OCI-M2 (cell line): ENCODE measurements around the gene MACROD2.

Source experiments
- DNase-seq: peaks from one replicate; lab custom pipeline; 2025; ENCODE audit not compliant: unreplicated experiment; lab: John Stamatoyannopoulos, UW

MACROD2 gene

DNA sequence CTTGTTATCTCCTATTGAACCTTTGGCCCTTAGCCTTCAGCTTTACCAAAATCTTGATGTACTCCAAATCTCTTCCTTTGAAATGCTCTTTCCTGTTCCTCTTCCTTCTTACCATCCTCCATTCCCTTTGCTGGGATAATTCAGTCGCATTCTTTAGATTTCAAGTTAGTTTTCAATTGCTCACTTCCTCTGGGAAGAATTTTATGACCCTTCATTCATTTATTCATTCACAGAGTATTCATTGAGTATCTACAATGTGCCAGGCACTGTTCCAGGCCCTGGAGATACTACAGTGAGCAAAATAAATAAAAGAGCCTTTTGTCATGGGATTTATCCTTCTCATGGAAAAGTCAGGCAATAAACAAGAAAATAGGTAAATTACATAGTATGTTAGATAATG is 890.3 kb downstream of the MACROD2 start:
- no peak for DNase-seq

DNA sequence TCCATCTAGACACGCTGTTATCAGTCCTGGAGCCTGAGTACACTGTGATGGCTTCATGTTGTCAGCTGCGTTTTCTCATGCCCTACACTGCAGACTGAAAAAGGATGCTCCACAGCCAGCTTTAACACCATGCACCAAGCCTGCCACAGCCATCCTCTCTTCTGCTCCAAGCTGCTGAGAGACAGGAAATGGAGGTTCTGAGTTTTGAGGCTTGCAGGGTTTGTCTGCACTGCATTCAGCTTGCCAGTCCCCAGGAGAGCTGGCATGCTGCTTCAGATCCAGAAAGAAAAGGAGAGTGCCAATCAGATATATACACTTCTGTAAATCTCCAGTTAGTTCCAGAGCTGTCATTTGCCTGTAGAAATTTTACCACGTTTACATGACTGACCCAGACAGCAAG is 892.8 kb downstream of the MACROD2 start:
- no peak for DNase-seq

DNA sequence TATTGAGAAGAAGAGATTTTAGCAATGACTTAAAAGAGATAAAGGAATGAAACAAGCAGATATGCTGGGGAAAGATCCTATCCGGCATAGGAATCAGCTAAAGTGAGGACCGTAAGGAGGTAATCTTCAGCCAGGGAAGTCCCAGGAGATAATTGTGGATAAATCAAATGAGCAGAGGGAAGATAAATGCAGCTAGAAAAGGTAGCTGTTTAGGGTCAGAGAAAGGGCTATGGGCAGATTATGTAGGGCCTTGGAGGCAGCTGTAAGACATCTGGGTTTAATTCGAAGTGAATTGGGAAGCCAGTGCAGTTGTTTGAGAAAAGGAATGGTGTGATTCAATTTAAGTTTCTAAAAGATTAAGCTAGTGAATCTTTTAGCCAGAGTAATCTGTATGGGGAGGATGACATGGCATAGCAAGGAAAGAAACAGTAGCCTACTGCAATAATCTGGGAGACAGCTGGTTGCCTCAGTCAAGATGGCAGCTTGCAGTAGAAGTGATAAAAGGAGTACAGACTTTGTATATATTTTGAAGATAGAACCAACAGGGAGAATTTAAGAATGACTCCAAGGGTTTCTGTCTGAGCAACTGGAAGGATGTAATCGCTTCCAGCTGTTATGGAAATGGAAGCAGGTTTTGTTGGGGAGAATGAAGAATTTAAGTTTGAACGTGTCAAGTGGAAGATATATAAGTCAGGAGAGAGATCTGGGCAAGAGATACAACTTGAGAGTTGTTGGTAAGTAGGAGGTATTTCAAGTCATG is 894.4 kb downstream of the MACROD2 start:
- no peak for DNase-seq

DNA sequence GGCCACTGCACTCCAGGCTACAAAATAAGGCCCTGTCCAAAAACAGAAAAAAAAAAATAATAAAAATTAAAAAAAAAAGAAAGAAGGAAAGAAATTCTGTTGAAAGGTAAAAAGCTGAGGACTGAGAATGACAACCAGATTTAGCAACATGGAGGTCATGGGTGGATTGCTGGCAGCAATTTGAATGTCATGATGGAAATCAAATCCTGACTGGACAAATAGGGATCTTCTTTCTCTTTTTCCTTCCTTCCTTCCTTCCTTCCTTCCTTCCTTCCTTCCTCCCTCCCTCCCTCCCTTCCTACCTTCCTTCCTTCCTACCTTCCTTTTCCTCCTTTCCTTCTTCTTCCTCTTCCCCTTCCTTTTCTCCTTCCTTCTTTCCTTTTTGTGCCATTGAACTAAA is 895.4 kb downstream of the MACROD2 start:
- DNase-seq, result no peak

- DNase-seq, result no peak
Observed at GRCh38 chr20:14892782-14893181, 897.5 kb downstream of the MACROD2 start.

DNA sequence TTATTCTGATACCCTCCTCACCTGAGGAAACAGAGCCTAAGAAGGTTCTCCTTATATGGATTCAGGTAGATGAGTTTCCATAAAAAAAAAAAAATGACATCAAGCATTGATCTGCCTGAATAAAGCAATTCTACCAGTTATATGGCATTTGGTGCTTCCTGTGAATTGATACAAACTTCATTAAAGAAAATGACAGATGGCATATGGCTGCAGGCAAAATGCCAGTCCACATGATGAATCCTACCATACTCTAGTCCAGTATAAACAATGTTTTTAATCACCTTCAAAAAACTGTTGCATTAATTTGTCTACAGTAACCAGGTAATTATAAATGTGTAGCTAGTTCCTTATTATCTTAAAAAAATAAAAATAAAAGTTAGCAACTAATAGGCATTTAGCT is 901.3 kb downstream of the MACROD2 start:
- no peak for DNase-seq

DNA sequence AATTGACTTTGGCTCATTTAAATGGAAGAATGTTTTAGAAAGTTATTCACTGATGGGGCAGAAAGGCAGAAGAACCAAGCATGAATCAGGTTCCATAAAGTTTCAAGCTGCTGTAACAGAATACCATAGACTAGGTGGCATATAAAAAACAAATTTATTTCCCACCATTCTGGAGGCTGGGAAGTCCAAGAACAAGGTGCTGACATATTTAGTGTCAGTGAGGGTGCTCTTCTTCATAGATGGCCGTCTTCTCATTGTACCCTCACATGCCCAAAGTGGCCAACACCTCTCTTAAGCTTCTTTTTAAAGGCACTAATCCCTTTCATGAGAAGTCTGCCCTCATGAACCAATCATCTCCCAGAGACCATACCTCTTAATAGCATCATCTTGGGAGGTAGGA is 902.3 kb downstream of the MACROD2 start:
- DNase-seq, result no peak

GRCh38 chr20:14902432-14903089 is 907.2 kb downstream of the MACROD2 start:
- DNase-seq, result no peak

DNA sequence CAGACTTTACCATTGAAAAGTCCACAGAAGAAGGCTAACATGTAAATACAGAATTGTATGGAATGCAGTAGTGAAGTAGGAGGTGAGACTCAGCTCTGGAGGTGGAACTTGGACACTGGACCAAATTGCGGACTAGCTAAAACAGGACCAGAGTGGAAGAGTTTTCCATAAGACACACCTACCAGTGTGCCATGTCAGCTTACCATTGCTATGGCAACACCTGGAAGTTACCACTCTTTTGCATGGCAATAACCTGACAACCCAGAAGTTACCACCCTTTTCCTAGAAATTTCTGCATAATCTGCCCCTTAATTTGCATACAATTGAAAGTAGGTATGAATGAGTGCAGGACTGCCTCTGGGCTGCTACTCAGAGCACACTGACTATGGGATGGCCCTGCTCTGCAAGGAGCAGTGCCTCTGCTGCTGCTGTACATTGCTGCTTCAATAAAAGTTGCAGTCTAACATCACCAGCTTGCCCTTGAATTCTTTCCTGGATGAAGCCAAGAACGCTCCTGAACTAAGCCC is 911.7 kb downstream of the MACROD2 start:
- DNase-seq, result no peak

GRCh38 chr20:14910126-14910525 is 914.8 kb downstream of the MACROD2 start:
- no peak for DNase-seq

- DNase-seq, result no peak
Observed at GRCh38 chr20:14913896-14914620, 918.7 kb downstream of the MACROD2 start.

- DNase-seq, result no peak
Observed at GRCh38 chr20:14914633-14915032, 919.3 kb downstream of the MACROD2 start.

- no peak for DNase-seq
Observed at GRCh38 chr20:14915356-14915755, 920.0 kb downstream of the MACROD2 start.

DNA sequence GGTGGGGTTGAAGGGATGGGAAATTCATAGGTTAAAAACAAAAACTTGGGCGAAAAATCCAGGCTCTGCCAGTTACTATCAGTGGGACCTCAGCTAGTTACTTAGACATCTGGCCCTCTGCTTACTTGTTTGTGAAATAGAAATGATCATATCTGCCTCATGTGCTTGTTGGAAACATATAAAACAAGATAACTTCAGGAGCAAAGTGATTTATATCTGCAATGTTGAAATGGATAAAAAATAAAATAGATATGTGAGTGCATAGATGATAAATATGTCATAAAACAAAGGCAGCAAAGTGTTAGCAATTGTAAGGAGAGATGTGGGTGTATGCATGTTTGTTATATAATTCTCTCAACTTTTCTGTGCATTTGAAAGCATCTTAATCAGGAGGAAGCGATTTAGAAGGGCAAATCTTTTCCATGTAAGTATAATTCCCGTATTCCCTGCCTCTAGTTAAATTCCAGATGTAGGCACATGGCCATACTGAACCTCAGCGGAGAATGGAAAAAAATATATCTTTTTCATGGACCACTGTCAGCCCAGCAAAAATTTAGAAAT is 921.1 kb downstream of the MACROD2 start:
- no peak for DNase-seq

DNA sequence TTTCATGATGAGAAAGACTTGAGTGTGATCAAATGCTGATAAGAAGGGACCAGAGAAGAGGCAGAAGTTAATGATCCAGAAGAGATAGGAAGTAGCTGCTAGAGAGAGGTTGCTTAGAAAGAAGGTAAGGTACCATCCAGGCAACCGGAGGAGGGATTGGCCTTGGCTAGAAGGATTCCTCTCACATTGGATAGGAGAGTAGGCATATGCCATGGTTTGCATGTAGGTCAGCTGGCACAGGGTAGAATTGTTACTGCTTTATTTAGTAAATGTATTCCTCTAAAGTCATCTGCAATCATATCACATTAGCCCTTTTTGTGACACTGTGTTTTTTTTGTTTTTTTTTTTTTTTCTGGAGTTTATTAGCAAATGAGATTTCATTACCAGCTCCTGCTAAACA is 923.0 kb downstream of the MACROD2 start:
- DNase-seq, result no peak

DNA sequence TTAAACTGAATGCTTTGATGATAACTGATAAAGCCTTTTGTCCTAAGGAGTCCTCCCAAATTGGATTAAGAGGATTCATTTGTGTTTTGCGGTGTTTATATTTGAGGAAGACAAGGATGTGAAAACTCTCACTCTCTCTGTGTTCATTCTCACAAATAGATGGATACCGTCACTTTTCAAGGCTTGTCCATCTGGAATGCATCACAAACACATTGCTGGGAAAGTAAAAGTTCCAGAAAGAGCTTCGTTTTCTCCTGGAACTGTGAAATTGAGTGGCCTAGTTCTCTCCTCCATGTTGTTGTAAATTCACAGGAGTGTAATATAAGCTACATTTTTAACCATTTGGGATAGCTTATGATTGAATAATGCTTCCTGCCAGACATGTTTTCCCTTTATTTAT is 923.7 kb downstream of the MACROD2 start:
- no peak for DNase-seq

GRCh38 chr20:14919501-14920081 is 924.3 kb downstream of the MACROD2 start:
- no peak for DNase-seq

GRCh38 chr20:14921513-14921912 is 926.2 kb downstream of the MACROD2 start:
- no peak for DNase-seq

DNA sequence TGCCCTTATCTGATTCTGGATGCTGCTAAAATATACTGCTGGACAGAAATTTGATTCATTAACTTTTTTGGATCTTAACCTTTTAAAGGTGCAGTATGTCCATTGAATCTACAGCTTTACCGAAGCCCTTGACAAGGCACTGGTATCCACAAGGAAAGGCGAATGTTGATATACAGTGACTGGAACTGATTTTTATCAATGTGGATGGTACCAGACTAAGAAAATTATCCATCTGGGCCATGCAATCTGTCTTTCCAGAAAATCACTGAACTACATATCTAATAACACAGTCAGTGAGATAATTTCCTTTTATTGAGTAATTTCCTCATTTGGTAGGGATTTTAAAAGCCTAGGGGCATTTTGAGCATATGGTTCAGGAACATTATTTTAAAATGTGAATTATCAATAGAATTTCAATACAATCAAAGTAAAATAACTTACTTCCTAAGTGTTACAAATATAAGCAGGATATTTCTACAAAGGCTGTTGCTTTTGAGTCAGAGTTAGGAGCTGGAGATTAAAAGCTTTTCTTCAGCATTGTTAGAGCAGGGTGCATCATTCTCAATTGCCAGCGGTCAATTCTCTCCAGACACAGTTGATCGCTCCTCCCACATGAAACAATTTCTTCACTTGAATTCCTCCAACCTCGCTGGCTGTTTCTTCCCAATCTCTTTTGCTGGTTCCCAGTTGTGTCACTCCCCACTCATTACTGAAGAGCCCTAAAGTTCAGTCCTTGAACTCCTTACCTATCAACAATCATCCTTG is 927.4 kb downstream of the MACROD2 start:
- no peak for DNase-seq

- DNase-seq, result no peak
Observed at GRCh38 chr20:14924433-14924832, 929.1 kb downstream of the MACROD2 start.
